ENCODE data around the gene KLHL29. TPM values are rescaled to one million over a fixed set of nuclear protein-coding genes. Genes with fewer than 3 reads are reported as not detected.

Gene KLHL29
- total and polyA plus RNA-seq, 10 donors: 1.5 to 30.5 (median 9.4) TPM

GRCh38 chr2:23456881-23457760 lies 72.1 kb downstream of the KLHL29 start:
- H3K36me3 ChIP-seq: no peaks in the 10 kb centered on the region
- no peak for TF ChIP-seq POLR2A (IDR thresholded peaks at IDR 0.05)
- no peak for TF ChIP-seq POLR2AphosphoS5 (IDR thresholded peaks at IDR 0.05)
- TF ChIP-seq CTCF (IDR thresholded peaks at IDR 0.05 in 8 of 11, conservative IDR thresholded peaks at IDR 0.05 in 3 of 11): no peak
- peaks cover 0 to 32% (median 14%) of the 10 kb centered on the region in 6 donors for H3K4me1 ChIP-seq
- intact Hi-C loops (cut with DNase I; ENCODE audit: low total_unique reads): no loop called here
- 85 to 91% (median 87%) methylated on average over 15 to 20 of the region's 20 CpGs for WGBS, 5 donors
- no peaks in the 10 kb centered on the region for H3K9me3 ChIP-seq
- H3K27ac ChIP-seq: no peak overlapping the region
- no peak overlapping the region for H3K4me3 ChIP-seq
- peaks cover 0 to 30% (median 0%) of the 10 kb centered on the region in 7 donors for H3K27me3 ChIP-seq (replicated peaks in 1 of 7)
- no peak for DNase-seq

- WGBS, 5 donors: 84 to 91% (median 88%) methylated on average over 13 of the region's 13 CpGs
- Histone ChIP-seq H3K4me1 (peaks cover 0 to 22% (median 9%) of the 10 kb centered on the region in 6 donors), H3K9me3 (no peaks in the 10 kb centered on the region), H3K27me3 (replicated peaks in 1 of 7) (peaks cover 0 to 38% (median 0%) of the 10 kb centered on the region in 7 donors), H3K4me3 (no peak overlapping the region), H3K36me3 (no peaks in the 10 kb centered on the region), H3K27ac (no peak overlapping the region)
- DNase-seq: no peak
- intact Hi-C loops (cut with DNase I; ENCODE audit: low total_unique reads): no loop called here
- no peak for TF ChIP-seq POLR2AphosphoS5 (IDR thresholded peaks at IDR 0.05)
Observed at GRCh38 chr2:23457990-23458682, 73.2 kb downstream of the KLHL29 start.

- DNase-seq: no peak
- Histone ChIP-seq H3K9me3 (no peaks in the 10 kb centered on the region), H3K4me1 (peaks cover 0 to 13% (median under 1%) of the 10 kb centered on the region in 6 donors), H3K27me3 (replicated peaks in 1 of 7) (peaks cover 0 to 35% (median 0%) of the 10 kb centered on the region in 7 donors), H3K36me3 (no peaks in the 10 kb centered on the region), H3K27ac (no peak overlapping the region), H3K4me3 (no peak overlapping the region)
- intact Hi-C loops (cut with DNase I; ENCODE audit: low total_unique reads): no loop called here
- WGBS, 5 donors: 75 to 91% (median 80%) methylated on average over 2 of the region's 2 CpGs
- TF ChIP-seq CTCF (IDR thresholded peaks at IDR 0.05 in 8 of 11, conservative IDR thresholded peaks at IDR 0.05 in 3 of 11) (no peak), POLR2A (IDR thresholded peaks at IDR 0.05) (no peak), POLR2AphosphoS5 (IDR thresholded peaks at IDR 0.05) (no peak)
Observed at GRCh38 chr2:23459032-23459431, 74.1 kb downstream of the KLHL29 start.

GRCh38 chr2:23460228-23460627 lies 75.2 kb downstream of the KLHL29 start:
- Histone ChIP-seq H3K9me3 (no peaks in the 10 kb centered on the region), H3K36me3 (no peaks in the 10 kb centered on the region), H3K4me3 (no peak overlapping the region), H3K27ac (no peak overlapping the region), H3K4me1 (peaks cover 0 to under 1% (median 0%) of the 10 kb centered on the region in 6 donors), H3K27me3 (replicated peaks in 1 of 7) (peaks cover 0 to 42% (median 0%) of the 10 kb centered on the region in 7 donors)
- DNase-seq: no peak
- TF ChIP-seq POLR2AphosphoS5 (IDR thresholded peaks at IDR 0.05) (no peak), CTCF (IDR thresholded peaks at IDR 0.05 in 8 of 11, conservative IDR thresholded peaks at IDR 0.05 in 3 of 11) (peak in 4 of 11 experiments; percentile 19 to 39 (median 32))
- intact Hi-C loops (cut with DNase I; ENCODE audit: low total_unique reads): no loop called here
- 82 to 92% (median 85%) methylated on average over 1 of the region's 1 CpG for WGBS, 5 donors
